ENCODE results near the gene SASH3. TPM values are rescaled to one million over a fixed set of nuclear protein-coding genes. Genes with fewer than 3 reads are reported as not detected.
A peak's percentile ranks its signal among the peaks of the same experiment; 100 is the strongest.

SASH3 gene
- total and polyA plus RNA-seq, 2 donors (not counting 1 experiment from before 2014, with no cell fraction given) = not detected

DNA sequence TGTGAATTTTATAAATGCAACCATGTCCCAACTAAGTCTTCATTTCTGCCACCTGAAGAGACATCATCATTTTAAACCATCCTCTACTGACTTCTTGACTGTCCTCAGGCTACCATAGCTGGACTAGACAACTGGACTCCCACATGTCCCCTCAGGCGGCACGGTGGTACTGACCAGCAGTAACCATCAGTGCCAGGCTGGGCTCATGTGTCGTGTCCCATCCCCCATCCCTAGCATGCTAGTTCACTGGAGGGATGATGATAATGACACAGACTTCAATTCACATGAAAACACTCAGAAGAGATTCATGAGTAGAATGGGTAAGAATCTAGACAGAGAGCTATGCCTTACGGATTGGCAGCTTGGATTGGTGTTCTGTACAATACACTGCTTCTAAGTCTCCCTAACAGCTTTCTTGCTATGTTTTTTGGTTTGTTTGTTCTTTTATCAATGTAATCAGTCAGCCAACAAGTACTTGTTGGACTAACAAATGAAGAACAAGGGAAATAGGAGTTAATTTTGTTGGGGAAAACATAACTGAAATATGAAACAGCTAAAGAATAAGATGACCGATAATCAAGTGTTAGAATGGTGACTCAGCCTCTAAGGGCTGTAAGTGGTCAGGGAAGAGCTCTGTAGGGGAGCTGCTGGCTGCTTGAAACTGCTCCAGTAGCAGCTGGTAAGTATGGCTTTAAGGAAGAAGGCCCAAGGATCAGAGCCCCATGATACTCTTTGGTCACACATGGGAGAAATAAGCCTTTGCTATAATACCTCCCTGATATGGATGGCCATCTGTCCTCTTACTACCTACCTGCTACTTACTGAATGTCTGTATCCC, 53.6 kb downstream of the SASH3 start:
- H3K79me2 ChIP-seq (ENCODE audit: control insufficient read depth, insufficient read depth, low read length) = no peaks in the 10 kb centered on the region
- H3K4me3 ChIP-seq (replicated peaks in 1 of 4; ENCODE audit: control extremely low read depth in 1 of 4, insufficient read depth in 1 of 4, low read depth in 3 of 4, low read length in 4 of 4) = no peak overlapping the region
- no peaks in the 10 kb centered on the region for H3K27me3 ChIP-seq (ENCODE audit: control insufficient read depth, insufficient read depth, low read length)
- peak overlapping the region; percentile 32 for H3K4me2 ChIP-seq (ENCODE audit: extremely low read depth, insufficient read depth, low read length)
- peak; percentile 69 to 76 for DNase-seq (ENCODE audit: low read depth in 2 of 2)
- TF ChIP-seq EZH2 (IDR thresholded peaks at IDR 0.05; ENCODE audit: low read length, missing control alignments) (no peak), CTCF (conservative IDR thresholded peaks at IDR 0.05 in 1 of 2, IDR thresholded peaks at IDR 0.05 in 1 of 2; ENCODE audit: low read depth in 1 of 2, low read length in 2 of 2) (no peak)
- no peak overlapping the region for H3K27ac ChIP-seq (ENCODE audit: insufficient read depth, low read length)
- no peaks in the 10 kb centered on the region for H4K20me1 ChIP-seq (ENCODE audit: control insufficient read depth, extremely low read depth, insufficient read depth, low read length)
- H3K36me3 ChIP-seq (ENCODE audit: control insufficient read depth, insufficient read depth, low read length) = peaks cover 2% of the 10 kb centered on the region
- H3K4me1 ChIP-seq (ENCODE audit: control insufficient read depth, extremely low read depth, insufficient read depth, low read length) = peaks cover 2% of the 10 kb centered on the region
- no peaks in the 10 kb centered on the region for H3K9me3 ChIP-seq (ENCODE audit: control insufficient read depth, insufficient read depth, low read depth, low read length)
- H3K9ac ChIP-seq (ENCODE audit: insufficient read depth, low read length) = no peak overlapping the region
- no peak overlapping the region for H2AFZ ChIP-seq (ENCODE audit: low read length)

- no peaks in the 10 kb centered on the region for H3K27me3 ChIP-seq (ENCODE audit: control insufficient read depth, insufficient read depth, low read length)
- peaks cover 7% of the 10 kb centered on the region for H3K79me2 ChIP-seq (ENCODE audit: control insufficient read depth, insufficient read depth, low read length)
- H3K4me3 ChIP-seq (replicated peaks in 1 of 4; ENCODE audit: control extremely low read depth in 1 of 4, insufficient read depth in 1 of 4, low read depth in 3 of 4, low read length in 4 of 4) = no peak overlapping the region
- no peak overlapping the region for H3K27ac ChIP-seq (ENCODE audit: insufficient read depth, low read length)
- H4K20me1 ChIP-seq (ENCODE audit: control insufficient read depth, extremely low read depth, insufficient read depth, low read length) = no peaks in the 10 kb centered on the region
- peaks cover 2% of the 10 kb centered on the region for H3K4me1 ChIP-seq (ENCODE audit: control insufficient read depth, extremely low read depth, insufficient read depth, low read length)
- no peak overlapping the region for H3K4me2 ChIP-seq (ENCODE audit: extremely low read depth, insufficient read depth, low read length)
- H3K9me3 ChIP-seq (ENCODE audit: control insufficient read depth, insufficient read depth, low read depth, low read length) = no peaks in the 10 kb centered on the region
- no peak for DNase-seq (ENCODE audit: low read depth in 2 of 2)
- no peak overlapping the region for H3K9ac ChIP-seq (ENCODE audit: insufficient read depth, low read length)
- no peak for TF ChIP-seq EZH2 (IDR thresholded peaks at IDR 0.05; ENCODE audit: low read length, missing control alignments)
- TF ChIP-seq CTCF (conservative IDR thresholded peaks at IDR 0.05 in 1 of 2, IDR thresholded peaks at IDR 0.05 in 1 of 2; ENCODE audit: low read depth in 1 of 2, low read length in 2 of 2) = no peak
- H3K36me3 ChIP-seq (ENCODE audit: control insufficient read depth, insufficient read depth, low read length) = no peaks in the 10 kb centered on the region
- no peak overlapping the region for H2AFZ ChIP-seq (ENCODE audit: low read length)
Measured at GRCh38 chrX:129836827-129837226, 57.1 kb downstream of the SASH3 start.

- DNase-seq (ENCODE audit: low read depth in 2 of 2) = peak in 1 of 2 donors; percentile 46
Measured at GRCh38 chrX:129840344-129840743, 60.6 kb downstream of the SASH3 start.

More at GRCh38 chrX:129840344-129840743, 60.6 kb downstream of the SASH3 start:
- no peak overlapping the region for H3K27ac ChIP-seq (ENCODE audit: insufficient read depth, low read length)
- no peaks in the 10 kb centered on the region for H4K20me1 ChIP-seq (ENCODE audit: control insufficient read depth, extremely low read depth, insufficient read depth, low read length)
- H3K4me3 ChIP-seq (replicated peaks in 1 of 4; ENCODE audit: control extremely low read depth in 1 of 4, insufficient read depth in 1 of 4, low read depth in 3 of 4, low read length in 4 of 4) = peak overlapping the region in 2 of 4 experiments; percentile 28 to 35
- no peaks in the 10 kb centered on the region for H3K4me1 ChIP-seq (ENCODE audit: control insufficient read depth, extremely low read depth, insufficient read depth, low read length)
- TF ChIP-seq EZH2 (IDR thresholded peaks at IDR 0.05; ENCODE audit: low read length, missing control alignments) (no peak), CTCF (conservative IDR thresholded peaks at IDR 0.05 in 1 of 2, IDR thresholded peaks at IDR 0.05 in 1 of 2; ENCODE audit: low read depth in 1 of 2, low read length in 2 of 2) (peak in 1 of 2 donors; percentile 20)
- H2AFZ ChIP-seq (ENCODE audit: low read length) = no peak overlapping the region
- H3K27me3 ChIP-seq (ENCODE audit: control insufficient read depth, insufficient read depth, low read length) = no peaks in the 10 kb centered on the region
- H3K4me2 ChIP-seq (ENCODE audit: extremely low read depth, insufficient read depth, low read length) = peak overlapping the region; percentile 19
- H3K9me3 ChIP-seq (ENCODE audit: control insufficient read depth, insufficient read depth, low read depth, low read length) = no peaks in the 10 kb centered on the region
- H3K79me2 ChIP-seq (ENCODE audit: control insufficient read depth, insufficient read depth, low read length) = peaks cover 7% of the 10 kb centered on the region
- no peaks in the 10 kb centered on the region for H3K36me3 ChIP-seq (ENCODE audit: control insufficient read depth, insufficient read depth, low read length)
- H3K9ac ChIP-seq (ENCODE audit: insufficient read depth, low read length) = no peak overlapping the region

All from fibroblast of lung (primary cell).